Measurements from ENCODE around the gene GPATCH1.

The GPATCH1 gene

GRCh38 chr19:33047422-33047821 lies 33.6 kb upstream of the GPATCH1 start (continued):
- TF ChIP-seq PRDM2 (tag by site-specific recombination; IDR thresholded peaks at IDR 0.05; ENCODE audit: borderline replicate concordance), result no peak
- peak; percentile 58; the same call in 1 of the 2 replicates for TF ChIP-seq SP7 (tag by site-specific recombination; IDR thresholded peaks at IDR 0.05)
- TF ChIP-seq ZNF585B (tag by site-specific recombination; IDR thresholded peaks at IDR 0.05), result no peak
- no peak for TF ChIP-seq ZNF501 (tag by site-specific recombination; IDR thresholded peaks at IDR 0.05)
- TF ChIP-seq ZNF704 (tag by site-specific recombination; IDR thresholded peaks at IDR 0.05), result no peak
- no peak for TF ChIP-seq ZBTB44 (tag by site-specific recombination; IDR thresholded peaks at IDR 0.05)
- TF ChIP-seq ZNF48 (tag by site-specific recombination; IDR thresholded peaks at IDR 0.05), result no peak
- no peak for TF ChIP-seq ZNF488 (tag by site-specific recombination; IDR thresholded peaks at IDR 0.05)
- TF ChIP-seq HIC1 (tag by site-specific recombination; IDR thresholded peaks at IDR 0.05), result peak; percentile 61; the same call in 1 of the 2 replicates
- no peak for TF ChIP-seq ZIC2 (tag by site-specific recombination; IDR thresholded peaks at IDR 0.05)
- TF ChIP-seq ZBTB11 (tag by site-specific recombination; conservative IDR thresholded peaks at IDR 0.05; ENCODE audit: low read depth), result no peak
- TF ChIP-seq ZNF544 (tag by site-specific recombination; IDR thresholded peaks at IDR 0.05), result no peak
- TF ChIP-seq PRDM1 (tag by site-specific recombination; IDR thresholded peaks at IDR 0.05), result 0 out of 2 replicates have a peak, but pooled peaks have one; percentile 19
- 0 out of 2 replicates have a peak, but pooled peaks have one; percentile 41 for TF ChIP-seq KLF10 (tag by site-specific recombination; IDR thresholded peaks at IDR 0.05)
- no peak for TF ChIP-seq PRDM4 (tag by site-specific recombination; IDR thresholded peaks at IDR 0.05)
- no peak for TF ChIP-seq KLF7 (tag by site-specific recombination; IDR thresholded peaks at IDR 0.05; ENCODE audit: borderline replicate concordance)
- peak; percentile 64 for TF ChIP-seq EGR2 (tag by site-specific recombination; IDR thresholded peaks at IDR 0.05; ENCODE audit: low read depth)
- peak; percentile 64; the same call in 1 of the 2 replicates for TF ChIP-seq ZNF610 (tag by site-specific recombination; IDR thresholded peaks at IDR 0.05; ENCODE audit: borderline replicate concordance)
- TF ChIP-seq ZNF366 (tag by site-specific recombination; conservative IDR thresholded peaks at IDR 0.05), result 0 out of 2 replicates have a peak, but pooled peaks have one; percentile 22
- TF ChIP-seq GLI2 (tag by site-specific recombination; IDR thresholded peaks at IDR 0.05; ENCODE audit: borderline replicate concordance, low read depth), result no peak
- TF ChIP-seq ZNF514 (tag by site-specific recombination; IDR thresholded peaks at IDR 0.05), result no peak
- TF ChIP-seq ZNF596 (tag by site-specific recombination; IDR thresholded peaks at IDR 0.05), result no peak
